Measurements from ENCODE around the gene PAIP1.
"Not testable (repeated sequence)": the region's sequence is repeated elsewhere in the genome, so short reads cannot be mapped to it uniquely, and the experiment has no call there.

PAIP1 gene, protein sequence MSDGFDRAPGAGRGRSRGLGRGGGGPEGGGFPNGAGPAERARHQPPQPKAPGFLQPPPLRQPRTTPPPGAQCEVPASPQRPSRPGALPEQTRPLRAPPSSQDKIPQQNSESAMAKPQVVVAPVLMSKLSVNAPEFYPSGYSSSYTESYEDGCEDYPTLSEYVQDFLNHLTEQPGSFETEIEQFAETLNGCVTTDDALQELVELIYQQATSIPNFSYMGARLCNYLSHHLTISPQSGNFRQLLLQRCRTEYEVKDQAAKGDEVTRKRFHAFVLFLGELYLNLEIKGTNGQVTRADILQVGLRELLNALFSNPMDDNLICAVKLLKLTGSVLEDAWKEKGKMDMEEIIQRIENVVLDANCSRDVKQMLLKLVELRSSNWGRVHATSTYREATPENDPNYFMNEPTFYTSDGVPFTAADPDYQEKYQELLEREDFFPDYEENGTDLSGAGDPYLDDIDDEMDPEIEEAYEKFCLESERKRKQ

GRCh38 chr5:43556857-43557542, at the start of gene PAIP1:
PAIP1 (minus strand) TSS chr5:43557077; CDS start chr5:43556846, 231 bp downstream.
- peak; percentile 88 for DNase-seq (ENCODE audit: low spot score)

DNA sequence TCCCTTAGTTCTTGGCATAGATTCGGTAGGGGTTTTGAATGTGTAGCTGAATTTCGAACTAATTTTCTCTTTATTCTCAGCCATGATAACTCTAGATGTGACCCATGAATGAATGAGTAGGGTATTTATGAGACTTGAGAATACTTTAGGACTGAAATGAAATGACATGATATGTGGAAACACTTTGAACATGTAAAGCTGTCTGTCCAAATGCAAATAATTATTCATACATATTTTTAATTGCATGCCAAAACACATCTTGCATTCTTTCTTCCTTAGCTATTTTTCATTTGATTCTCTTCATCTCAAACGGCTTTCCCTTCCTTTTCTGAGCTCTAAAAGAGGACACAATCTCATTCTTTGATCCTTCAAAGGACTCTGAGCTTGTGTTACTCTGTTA, 49.5 kb upstream of the PAIP1 start:
- no peak for DNase-seq (ENCODE audit: low spot score)

DNA sequence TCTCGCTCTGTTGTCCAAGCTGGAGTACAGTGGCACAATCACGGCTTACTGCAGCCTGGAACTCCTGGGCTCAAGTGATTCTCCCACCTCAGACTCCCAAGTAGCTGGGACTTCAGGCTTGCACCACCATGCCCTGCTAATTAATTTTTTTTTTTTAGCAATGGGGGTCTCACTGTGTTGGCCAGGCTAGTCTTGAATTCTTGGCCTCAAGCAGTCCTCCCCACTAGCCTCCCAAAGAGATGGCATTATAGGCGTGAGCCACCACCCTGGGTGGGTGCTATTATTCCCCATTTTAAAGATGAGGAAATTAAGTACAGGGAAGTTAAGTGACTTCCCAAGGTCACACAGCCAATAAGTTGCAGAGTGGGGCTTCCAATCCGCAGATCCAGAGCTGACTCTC, 47.8 kb upstream of the PAIP1 start:
- no peak for DNase-seq (ENCODE audit: low spot score)

GRCh38 chr5:43603344-43604217, 46.7 kb upstream of the PAIP1 start:
- peak; percentile 72 for DNase-seq (ENCODE audit: low spot score)

DNA sequence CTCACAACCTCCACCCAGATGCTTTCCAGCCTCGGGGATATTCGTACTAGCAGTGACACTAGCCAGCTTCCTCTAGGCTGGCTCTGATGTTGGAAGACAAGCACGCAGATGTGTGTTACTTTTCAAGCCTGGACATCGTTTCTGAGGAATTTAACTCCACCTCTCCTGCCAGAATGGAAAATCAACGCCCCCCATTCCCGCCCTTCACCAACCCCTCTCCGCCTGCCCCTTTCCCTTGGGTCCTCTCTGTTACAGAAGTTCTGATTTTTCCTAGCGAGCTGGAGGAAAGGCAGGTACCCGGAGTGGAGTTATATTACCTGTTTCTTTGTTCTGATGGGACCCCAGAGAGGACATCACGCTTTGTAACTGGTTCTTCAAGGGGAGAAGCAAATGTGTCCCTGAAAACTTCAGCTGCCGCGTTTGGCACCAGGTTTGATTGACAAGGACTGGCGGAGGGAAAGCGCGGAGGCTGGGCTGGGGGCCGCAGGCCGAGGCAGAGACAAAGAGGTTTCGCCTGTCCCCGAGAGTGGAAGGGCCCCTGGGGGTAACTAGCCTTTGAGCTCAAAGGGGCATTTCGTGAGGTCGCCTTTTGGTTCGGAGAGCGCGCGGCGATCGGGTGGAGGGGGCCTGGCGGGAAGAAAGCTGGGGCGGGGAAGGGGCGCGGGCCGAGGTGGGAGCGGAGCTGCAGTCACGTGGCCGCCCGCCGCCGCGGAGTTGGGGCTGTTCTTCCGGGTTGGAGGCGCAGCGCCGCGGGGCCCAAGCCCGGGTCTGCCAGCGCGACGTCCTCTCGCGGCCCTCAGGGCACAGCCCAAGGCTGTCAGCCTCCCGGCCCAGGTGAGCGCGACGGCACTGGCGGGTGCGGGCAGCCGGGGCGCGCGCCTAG, 45.8 kb upstream of the PAIP1 start, which contains the start of gene NNT:
Gene NNT, plus strand, starts transcription at position 720 of the 883 bp plus-strand sequence. CDS start 6,016 bp downstream, outside the sequence.
- DNase-seq (ENCODE audit: low spot score), result peak; percentile 55

- DNase-seq (ENCODE audit: low spot score), result peak; percentile 29
These were observed 44.8 kb upstream of the PAIP1 start for GRCh38 chr5:43601454-43602260.

DNA sequence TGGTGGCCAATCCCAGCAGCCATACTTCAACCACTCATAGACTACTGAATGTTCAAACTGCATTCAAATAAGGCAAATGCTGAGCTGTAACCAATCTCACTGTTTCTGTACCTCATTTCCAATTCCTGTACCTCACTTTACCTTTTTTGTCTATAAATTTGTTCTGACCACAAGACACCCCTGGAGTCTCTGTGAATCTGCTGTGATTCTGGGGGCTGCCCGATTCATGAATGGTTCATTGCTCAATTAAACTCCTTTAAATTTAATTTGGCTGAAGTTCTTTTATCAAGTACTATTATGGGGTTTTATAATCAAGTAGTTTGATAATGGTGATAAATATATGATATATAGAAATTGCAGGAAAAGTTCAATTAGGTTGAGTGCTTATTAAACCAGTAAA, 42.0 kb upstream of the PAIP1 start:
- DNase-seq (ENCODE audit: low spot score), result not testable (repeated sequence)

- no peak for DNase-seq (ENCODE audit: low spot score)
These were observed 35.5 kb upstream of the PAIP1 start for GRCh38 chr5:43592363-43592762.

GRCh38 chr5:43590700-43591099, 33.8 kb upstream of the PAIP1 start:
- DNase-seq (ENCODE audit: low spot score), result no peak

- DNase-seq (ENCODE audit: low spot score), result no peak
These were observed 32.4 kb upstream of the PAIP1 start for GRCh38 chr5:43589310-43589709.

DNA sequence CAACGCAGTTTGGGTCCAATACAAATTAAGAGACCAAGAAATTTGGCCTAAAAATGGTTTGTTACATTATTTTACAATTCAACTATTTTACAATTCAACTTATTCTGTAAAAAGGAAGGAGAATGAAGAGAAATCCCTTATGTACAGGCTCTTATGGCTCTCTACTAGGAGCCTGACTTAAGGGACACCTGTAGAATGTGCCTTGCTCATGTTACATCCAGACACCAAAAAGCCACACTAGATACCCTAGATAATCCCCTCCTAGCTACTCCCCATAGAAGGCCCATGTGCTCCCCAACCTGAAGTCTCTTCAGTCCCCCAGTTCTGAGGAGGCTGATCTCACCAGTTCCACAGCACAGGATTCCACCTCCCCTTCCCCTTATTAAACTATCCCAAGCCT, 32.0 kb upstream of the PAIP1 start:
- DNase-seq (ENCODE audit: low spot score), result no peak

GRCh38 chr5:43584166-43584699, 27.4 kb upstream of the PAIP1 start:
- no peak for DNase-seq (ENCODE audit: low spot score)

DNA sequence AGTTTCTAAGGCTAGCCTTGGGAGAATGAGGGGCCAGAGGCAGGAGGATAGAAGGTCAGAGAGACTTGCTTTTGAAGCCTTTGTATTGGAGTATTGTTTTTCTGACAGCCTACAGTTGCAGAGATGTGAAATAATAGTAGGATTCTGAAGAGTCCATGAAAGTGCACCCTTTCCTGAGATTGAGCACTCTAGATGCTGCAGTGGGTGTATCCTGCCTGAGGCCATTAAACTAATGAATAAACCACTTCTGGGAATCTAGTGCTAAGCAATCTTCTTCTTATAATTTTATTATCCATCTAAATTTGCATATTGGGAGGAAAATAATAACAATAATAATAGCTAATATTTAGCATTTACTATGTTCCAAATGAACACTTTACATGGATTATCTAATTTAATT, 26.8 kb upstream of the PAIP1 start:
- no peak for DNase-seq (ENCODE audit: low spot score)

GRCh38 chr5:43582082-43583005, 25.5 kb upstream of the PAIP1 start:
- no peak for DNase-seq (ENCODE audit: low spot score)

DNA sequence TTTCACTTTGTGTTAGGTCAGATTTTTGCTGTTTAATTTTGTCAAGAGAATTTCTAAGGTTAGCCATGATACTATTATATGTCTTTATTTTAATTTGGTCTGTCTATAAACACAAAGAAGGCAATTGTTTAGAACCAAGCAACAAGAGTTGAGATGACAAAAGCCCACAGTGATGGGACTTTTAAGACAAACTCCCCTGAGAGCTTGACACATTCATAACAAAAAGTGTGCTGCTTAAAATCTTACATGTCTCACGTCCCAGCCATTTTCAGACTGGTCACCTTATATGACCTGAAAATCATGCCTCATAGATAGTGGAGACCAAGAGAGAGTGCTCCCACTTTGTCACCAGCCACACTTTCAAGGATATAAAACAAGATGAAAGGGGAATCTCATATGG, 24.5 kb upstream of the PAIP1 start:
- DNase-seq (ENCODE audit: low spot score), result no peak

DNA sequence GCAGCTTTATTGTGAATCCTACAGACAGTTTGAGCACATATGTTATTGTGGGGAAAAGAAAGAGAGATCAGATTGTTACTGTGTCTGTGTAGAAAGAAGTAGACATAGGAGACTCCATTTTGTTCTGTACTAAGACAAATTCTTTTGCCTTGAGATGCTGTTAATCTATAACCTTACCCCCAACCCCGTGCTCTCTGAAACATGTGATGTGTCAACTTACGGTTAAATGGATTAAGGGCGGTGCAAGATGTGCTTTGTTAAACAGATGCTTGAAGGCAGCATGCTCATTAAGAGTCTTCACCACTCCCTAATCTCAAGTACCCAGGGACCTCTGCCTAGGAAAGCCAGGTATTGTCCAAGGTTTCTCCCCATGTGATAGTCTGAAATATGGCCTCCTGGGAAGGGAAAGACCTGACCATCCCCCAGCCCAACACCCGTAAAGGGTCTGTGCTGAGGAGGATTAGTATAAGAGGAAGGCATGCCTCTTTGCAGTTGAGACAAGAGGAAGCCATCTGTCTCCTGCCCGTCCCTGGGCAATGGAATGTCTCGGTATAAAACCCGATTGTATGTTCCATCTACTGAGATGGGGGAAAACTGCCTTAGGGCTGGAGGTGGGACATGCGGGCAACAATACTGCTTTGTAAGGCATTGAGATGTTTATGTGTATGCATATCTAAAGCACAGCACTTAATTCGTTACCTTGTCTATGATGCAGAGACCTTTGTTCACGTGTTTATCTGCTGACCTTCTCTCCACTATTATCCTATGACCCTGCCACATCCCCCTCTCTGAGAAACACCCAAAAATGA, 23.7 kb upstream of the PAIP1 start:
- not testable (repeated sequence) for DNase-seq (ENCODE audit: low spot score)

GRCh38 chr5:43573058-43573457, 16.2 kb upstream of the PAIP1 start:
- no peak for DNase-seq (ENCODE audit: low spot score)

DNA sequence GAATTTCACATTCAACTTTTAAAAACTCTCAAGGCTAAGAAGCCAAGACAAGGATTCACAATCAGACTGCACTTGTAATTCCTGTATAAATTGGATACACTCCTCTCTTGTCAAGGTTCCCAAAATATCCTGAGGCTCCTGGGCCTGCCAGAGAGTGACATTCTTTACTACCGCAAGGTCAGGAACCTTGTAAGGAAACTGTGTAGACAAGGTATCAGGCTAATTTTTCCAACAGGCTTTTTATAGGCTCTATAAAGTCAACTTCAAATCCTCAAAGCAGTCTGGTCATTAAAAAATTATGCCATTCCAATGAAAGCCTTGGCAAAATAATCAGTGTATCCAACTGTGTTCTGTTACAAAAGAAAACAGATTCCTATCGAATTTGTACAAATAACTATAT, 15.5 kb upstream of the PAIP1 start:
- DNase-seq (ENCODE audit: low spot score), result no peak
